GM21381 (cell line): ENCODE data around the gene CCL7.

Experiments used
- ATAC-seq: cut with Tn5 transposase; IDR thresholded peaks from one replicate; pipeline ENCODE4 v1.9.1; 2021; ENCODE audit warnings: mild to moderate bottlenecking, moderate library complexity; ENCODE audit not compliant: unreplicated experiment

The CCL7 gene

DNA sequence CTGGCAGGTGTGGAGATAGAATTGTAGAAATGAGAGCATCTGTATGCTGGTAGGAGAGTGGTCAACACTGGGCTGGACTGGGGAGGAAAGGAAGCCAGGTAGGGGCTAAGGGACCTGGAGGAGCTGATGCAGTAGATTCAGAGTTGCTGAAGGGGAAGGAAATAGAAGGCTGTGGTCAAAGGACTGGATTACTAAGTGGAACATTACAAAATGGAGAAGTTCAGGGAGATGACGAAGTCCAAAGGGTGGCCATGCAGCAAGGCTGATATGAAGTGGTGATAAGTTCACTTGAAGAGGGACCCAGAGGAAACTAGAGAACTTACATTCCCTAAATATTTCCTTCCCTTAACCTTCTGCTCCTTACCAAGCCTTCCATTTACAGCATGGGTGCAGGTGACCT, 23.6 kb upstream of the CCL7 start:
- ATAC-seq, result no peak

- ATAC-seq, result no peak
These were observed 23.1 kb upstream of the CCL7 start for GRCh38 chr17:34246881-34247280.

DNA sequence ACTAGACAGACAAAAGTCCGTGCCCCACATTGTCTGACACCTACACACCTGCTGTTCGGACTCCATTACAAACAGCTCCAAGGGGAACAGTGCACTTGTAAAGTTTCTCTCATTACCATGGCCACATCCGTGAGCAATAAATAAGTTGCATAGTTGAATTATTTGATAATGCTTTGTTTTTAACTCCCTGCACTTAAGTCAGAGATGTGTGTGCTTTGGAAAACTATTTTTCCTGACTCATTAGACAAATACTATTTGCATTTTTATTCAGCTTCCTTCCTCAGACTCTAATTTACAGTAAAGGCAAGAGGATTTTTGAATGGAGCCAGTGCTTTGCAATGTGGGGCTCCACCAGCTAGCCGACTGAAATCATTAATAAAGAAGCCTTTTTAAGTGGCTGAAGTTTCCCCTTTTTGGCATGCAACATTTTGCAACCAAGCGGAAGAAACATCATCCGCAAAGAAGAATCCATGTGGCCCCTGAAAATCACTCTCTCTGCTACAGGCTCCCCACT, 21.5 kb upstream of the CCL7 start:
- ATAC-seq, result no peak

GRCh38 chr17:34249061-34249460, 21.0 kb upstream of the CCL7 start:
- ATAC-seq, result no peak

- ATAC-seq, result no peak
These were observed 20.5 kb upstream of the CCL7 start for GRCh38 chr17:34249478-34249877.

DNA sequence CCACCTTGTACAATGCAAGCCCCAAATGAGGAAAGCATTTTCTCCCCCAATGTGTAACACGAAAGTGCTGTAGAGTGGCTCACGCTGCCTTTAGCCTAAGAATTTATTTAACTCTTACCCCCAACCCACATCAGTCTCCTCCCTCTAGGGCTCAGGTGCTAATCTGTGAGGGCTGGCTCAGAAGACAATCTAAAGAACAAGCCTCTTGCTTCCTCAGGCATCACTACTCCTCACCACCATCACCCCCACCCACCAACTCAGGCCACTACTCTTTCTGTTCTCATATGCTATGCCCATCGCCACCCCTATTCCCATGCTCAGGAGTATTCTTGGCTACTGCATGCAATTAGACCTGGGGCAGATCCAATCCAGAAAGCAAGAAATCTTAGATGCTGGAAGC, 18.8 kb upstream of the CCL7 start:
- no peak for ATAC-seq

- ATAC-seq, result no peak
These were observed 18.0 kb upstream of the CCL7 start for GRCh38 chr17:34252095-34252443.

GRCh38 chr17:34252444-34253138, 17.4 kb upstream of the CCL7 start:
- no peak for ATAC-seq

- no peak for ATAC-seq
These were observed 16.9 kb upstream of the CCL7 start for GRCh38 chr17:34253139-34253525.

GRCh38 chr17:34254146-34254545, 15.9 kb upstream of the CCL7 start:
- ATAC-seq, result no peak

DNA sequence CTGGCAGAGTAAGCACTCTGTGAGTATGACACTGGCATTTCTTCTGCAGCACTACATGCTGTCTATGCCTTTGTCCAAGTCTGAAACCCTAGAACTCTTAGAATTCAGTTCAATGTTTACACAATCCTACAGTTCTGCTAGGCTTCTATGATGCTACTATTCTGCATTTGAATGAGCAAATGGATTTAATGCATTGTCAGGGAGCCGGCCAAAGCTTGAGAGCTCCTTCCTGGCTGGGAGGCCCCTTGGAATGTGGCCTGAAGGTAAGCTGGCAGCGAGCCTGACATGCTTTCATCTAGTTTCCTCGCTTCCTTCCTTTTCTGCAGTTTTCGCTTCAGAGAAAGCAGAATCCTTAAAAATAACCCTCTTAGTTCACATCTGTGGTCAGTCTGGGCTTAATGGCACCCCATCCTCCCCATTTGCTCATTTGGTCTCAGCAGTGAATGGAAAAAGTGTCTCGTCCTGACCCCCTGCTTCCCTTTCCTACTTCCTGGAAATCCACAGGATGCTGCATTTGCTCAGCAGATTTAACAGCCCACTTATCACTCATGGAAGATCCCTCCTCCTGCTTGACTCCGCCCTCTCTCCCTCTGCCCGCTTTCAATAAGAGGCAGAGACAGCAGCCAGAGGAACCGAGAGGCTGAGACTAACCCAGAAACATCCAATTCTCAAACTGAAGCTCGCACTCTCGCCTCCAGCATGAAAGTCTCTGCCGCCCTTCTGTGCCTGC, 15.2 kb upstream of the CCL7 start, which contains the start of gene CCL2:
CCL2 (plus strand) TSS at position 635 of the 730 bp plus-strand sequence; CDS start at position 700, 65 bp downstream.
- ATAC-seq, result no peak

DNA sequence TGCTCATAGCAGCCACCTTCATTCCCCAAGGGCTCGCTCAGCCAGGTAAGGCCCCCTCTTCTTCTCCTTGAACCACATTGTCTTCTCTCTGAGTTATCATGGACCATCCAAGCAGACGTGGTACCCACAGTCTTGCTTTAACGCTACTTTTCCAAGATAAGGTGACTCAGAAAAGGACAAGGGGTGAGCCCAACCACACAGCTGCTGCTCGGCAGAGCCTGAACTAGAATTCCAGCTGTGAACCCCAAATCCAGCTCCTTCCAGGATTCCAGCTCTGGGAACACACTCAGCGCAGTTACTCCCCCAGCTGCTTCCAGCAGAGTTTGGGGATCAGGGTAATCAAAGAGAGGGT, 14.7 kb upstream of the CCL7 start:
- no peak for ATAC-seq

- ATAC-seq, result no peak
These were observed 14.2 kb upstream of the CCL7 start for GRCh38 chr17:34255841-34256240.

DNA sequence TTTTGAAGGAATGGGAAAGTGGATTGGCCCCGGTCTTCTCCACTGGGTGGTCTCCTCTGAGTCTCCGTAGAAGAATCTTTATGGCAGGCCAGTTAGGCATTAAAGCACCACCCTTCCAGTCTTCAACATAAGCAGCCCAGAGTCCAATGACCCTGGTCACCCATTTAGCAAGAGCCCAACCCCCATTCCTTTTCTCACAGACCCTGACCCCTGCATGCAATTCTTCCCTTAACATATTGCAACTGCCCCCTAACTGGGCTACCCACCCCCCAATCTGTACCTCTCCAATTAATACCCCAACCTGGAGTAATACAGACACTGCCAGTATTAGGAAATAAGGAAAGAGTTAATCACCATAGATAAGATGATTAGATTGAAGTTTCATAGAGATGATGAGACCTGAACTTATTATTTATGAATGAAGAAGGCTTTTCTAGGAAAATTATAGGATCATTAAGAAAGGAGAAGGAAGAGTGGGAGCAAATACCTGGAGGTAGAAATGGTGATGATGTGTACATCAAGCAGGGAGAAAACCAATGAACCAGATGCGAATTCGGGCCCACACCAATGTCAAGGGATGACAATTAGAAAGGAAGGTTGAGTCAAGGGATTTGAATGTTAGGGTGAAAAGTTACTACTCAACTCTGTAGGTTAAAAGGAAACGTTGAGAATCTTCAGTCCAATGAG, 12.6 kb upstream of the CCL7 start:
- no peak for ATAC-seq

DNA sequence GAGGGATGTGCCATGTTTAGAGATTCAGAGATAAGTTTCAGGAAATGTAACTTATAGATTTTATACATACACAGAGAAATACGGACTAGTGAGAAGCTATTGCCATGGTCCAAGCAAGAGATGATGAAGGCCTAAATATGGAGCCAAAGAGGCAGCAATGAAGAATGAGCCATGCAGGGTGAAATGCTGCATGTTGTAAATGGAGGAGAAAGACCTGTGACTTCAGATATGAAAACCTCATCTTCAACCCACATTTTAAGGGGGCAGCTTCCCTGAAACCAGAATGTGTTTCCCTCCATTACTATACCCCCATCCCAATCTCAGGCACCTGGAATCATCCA, 12.1 kb upstream of the CCL7 start:
- ATAC-seq, result no peak

- no peak for ATAC-seq
These were observed 10.9 kb upstream of the CCL7 start for GRCh38 chr17:34259146-34259545.

DNA sequence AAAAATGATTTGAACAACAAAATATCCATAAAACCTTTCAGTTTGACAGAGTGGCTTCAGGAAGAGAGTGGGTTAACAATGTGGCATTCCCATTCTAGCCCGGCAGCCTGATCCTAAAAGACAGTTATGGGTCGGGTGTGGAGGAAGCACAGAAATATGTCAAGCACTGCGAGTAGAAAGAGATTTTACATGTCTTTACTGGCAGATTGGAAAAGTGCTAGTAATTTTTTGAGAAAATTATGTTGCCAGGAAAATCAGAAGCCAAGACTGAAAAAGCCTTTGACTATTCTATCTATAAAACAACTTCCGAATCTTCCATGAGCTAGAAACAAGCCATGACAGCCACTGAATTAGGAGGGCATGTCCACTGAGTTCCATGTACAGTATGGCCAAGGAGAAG, 9.2 kb upstream of the CCL7 start:
- no peak for ATAC-seq

DNA sequence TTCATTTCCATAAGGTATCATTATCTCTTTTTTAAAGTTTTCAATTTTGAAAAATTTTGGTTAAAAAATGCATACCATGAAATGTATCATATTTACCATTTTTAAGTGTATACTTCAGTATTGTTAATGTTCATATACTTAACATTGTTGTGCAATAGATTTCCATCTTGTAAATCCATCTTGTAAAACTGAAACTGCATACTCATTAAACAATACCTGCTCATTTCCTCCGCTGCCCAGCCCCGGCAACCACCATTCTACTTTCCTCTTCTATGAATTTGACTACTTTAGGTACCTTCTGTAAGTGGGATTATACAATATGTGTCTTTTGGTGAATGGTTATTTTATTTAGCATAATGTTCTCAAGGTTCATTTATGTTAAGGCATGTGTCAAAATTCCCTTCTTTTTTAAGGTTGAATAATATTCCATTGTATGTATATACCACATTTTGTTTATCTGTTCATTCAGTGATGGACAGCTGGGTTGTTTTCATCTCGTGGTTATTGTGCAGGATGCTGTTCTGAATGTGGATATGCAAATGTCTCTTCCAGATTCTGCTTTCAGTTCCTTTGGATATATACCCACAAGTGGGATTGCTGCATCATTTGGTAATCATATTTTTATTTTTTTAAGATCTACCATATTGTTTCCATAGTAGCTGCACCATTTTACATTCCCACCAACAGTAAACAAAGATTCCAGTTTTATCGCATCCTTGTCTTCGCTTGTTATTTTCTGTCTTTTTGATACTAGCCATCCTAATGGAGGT, 8.3 kb upstream of the CCL7 start:
- ATAC-seq, result no peak

DNA sequence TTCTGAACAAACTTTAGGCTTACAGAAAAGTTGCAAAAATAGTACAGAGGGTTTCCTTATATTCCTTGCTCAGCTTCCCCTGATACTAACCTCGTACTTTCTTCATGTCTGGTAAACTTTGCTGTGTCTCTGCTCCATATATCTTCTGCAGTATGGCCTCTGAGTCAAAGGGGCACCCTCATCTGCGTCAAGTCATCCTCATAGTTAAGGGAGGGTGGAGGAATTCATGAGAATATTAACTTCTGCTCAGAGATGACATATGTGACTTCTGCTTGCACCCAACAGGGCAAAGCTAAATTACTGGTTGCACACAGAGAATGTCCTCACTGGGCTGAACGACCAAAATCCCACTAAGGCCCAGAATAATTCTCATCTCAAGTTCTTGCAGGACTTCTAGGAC, 4.3 kb upstream of the CCL7 start:
- ATAC-seq, result no peak

DNA sequence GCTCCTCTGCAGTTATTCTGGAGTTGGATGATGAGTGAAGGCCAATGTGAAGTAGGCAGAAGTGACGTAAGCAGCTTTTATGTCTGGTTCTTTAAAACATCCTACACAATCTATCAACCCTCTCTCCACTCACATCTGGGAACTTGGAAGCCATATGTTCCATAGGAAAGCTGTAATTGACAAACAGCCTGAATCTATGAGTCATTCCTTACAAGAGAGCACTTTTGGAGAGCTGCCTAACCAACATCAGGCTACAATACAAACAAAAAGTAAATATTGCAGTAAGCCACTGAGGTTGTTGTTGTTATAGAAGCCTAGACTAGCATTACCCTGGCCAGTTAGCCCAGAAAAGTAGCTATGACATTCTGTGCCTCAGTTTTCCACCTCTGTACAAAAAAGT, 5.9 kb downstream of the CCL7 start:
- no peak for ATAC-seq

DNA sequence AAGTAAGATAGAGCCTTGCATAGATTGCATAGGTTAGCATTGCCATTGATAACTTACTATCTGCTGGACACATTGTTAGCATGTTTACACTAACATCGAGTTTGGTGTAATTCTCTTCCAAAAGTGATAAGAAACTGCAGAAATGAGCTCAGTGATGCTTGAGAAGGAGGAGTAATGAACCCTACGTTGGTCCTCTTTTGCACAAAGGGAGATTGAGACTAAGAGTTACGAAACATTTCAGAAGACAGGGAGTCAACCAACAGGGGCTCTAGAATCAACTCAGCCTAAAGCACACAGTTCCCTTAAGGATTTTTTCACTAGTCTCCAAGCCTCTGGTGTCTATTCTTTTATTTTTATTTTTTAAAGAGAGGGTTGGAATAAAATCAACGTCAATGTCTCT, 6.8 kb downstream of the CCL7 start:
- ATAC-seq, result no peak
